Thoracic aorta (tissue), 2 donors: ENCODE measurements around the gene SPINK2. TPM values are rescaled to one million over a fixed set of nuclear protein-coding genes. Genes with fewer than 3 reads are reported as not detected.

Experiments used
- ATAC-seq: fragments of 150-250 bp; one replicate; pipeline ENCODE4 v1.8.0; 2017; ENCODE audit warnings: low read depth; ENCODE audit not compliant: insufficient number of reproducible peaks, low FRiP score
- DNase-seq: peaks from one replicate; pipeline ENCODE4 v3.0.0-alpha.2; 2020; ENCODE audit warnings: low spot score
- H3K27ac ChIP-seq, 2 donors: fragments of 200-600 bp; sonication (generic); 1 replicate in 1 of 2; 2 replicates in 1 of 2; pipeline ENCODE4 v1.5.1; 2016; ENCODE audit warnings: mild to moderate bottlenecking in 2 of 2, moderate library complexity in 2 of 2
- H3K27me3 ChIP-seq: fragments of 200-600 bp; sonication (generic); replicated peaks from 2 replicates; pipeline ENCODE4 v1.6.0; 2016; ENCODE audit warnings: mild to moderate bottlenecking; ENCODE audit not compliant: insufficient read depth
- H3K36me3 ChIP-seq: fragments of 200-600 bp; sonication (generic); one replicate; pipeline ENCODE4 v1.5.1; 2016
- H3K4me1 ChIP-seq, 2 donors: fragments of 200-600 bp; sonication (generic); 1 replicate in 1 of 2; 2 replicates in 1 of 2; pipeline versions ENCODE4 v1.5.1 to v1.6.0; 2016; ENCODE audit warnings: low read depth in 2 of 2, mild to moderate bottlenecking in 1 of 2; ENCODE audit not compliant: control insufficient read depth in 1 of 2
- H3K4me3 ChIP-seq: fragments of 200-600 bp; sonication (generic); 2 replicates; pipeline ENCODE4 v1.5.1; 2016; ENCODE audit warnings: mild to moderate bottlenecking
- H3K9me3 ChIP-seq: fragments of 200-600 bp; sonication (generic); 2 replicates; pipeline ENCODE4 v1.5.1; 2016
- CTCF ChIP-seq: fragments of 200-600 bp; sonication (generic); IDR thresholded peaks from one replicate; pipeline ENCODE4 v1.5.1; 2019; ENCODE audit warnings: antibody characterized with exemption
- total RNA-seq, 2 donors: library from RNA; depleted of rRNA; stranded (reverse); fragments of >200 nt; gene quantifications; one replicate each; pipeline versions ENCODE4 v1.1.0 to v1.2.3, GENCODE V29; 2016

The SPINK2 gene
- total RNA-seq, 2 donors from 2014 or later, result not detected

GRCh38 chr4:56764223-56764622 lies 57.3 kb downstream of the SPINK2 start:
- DNase-seq (no peak), ATAC-seq (no peak)
- TF ChIP-seq CTCF, result no peak
- Histone ChIP-seq H3K36me3 (no peaks in the 10 kb centered on the region), H3K4me1 (no peaks in the 10 kb centered on the region), H3K4me3 (no peak overlapping the region), H3K9me3 (no peaks in the 10 kb centered on the region), H3K27ac (no peak overlapping the region), H3K27me3 (no peaks in the 10 kb centered on the region)

GRCh38 chr4:56762484-56763250 lies 58.8 kb downstream of the SPINK2 start:
- ATAC-seq, result no peak
- H3K27me3 ChIP-seq, result no peaks in the 10 kb centered on the region

GRCh38 chr4:56760183-56760582 lies 61.3 kb downstream of the SPINK2 start:
- no peak for TF ChIP-seq CTCF
- Histone ChIP-seq H3K27me3 (no peaks in the 10 kb centered on the region), H3K27ac (no peak overlapping the region), H3K4me1 (peaks cover 17 to 24% of the 10 kb centered on the region in 2 donors), H3K9me3 (no peaks in the 10 kb centered on the region), H3K4me3 (no peak overlapping the region), H3K36me3 (no peaks in the 10 kb centered on the region)
- DNase-seq (no peak), ATAC-seq (no peak)

More at GRCh38 chr4:56762484-56763250, 58.8 kb downstream of the SPINK2 start:
- no peak overlapping the region for H3K27ac ChIP-seq
- DNase-seq, result no peak
- H3K4me1 ChIP-seq, result peaks cover 11 to 13% of the 10 kb centered on the region in 2 donors
- no peaks in the 10 kb centered on the region for H3K36me3 ChIP-seq
- no peak for TF ChIP-seq CTCF
- H3K4me3 ChIP-seq, result no peak overlapping the region
- H3K9me3 ChIP-seq, result no peaks in the 10 kb centered on the region

Other genes with a start within 250 kb of the SPINK2 start
- 1 to 10 TPM; 2.0 to 3.1 TPM for gene HOPX, start 140.4 kb downstream of the SPINK2 start, total RNA-seq
- gene REST, start 86.2 kb upstream of the SPINK2 start, total RNA-seq, result 10 to 100 TPM; 32.5 to 38.6 TPM
- gene NOA1, start 155.9 kb upstream of the SPINK2 start, total RNA-seq, result 10 to 100 TPM; 17.7 to 18.3 TPM
- 10 to 100 TPM; 48.3 to 98.5 TPM for gene POLR2B, start 157.2 kb upstream of the SPINK2 start, total RNA-seq